ENCODE measurements around the gene SSBP4. TPM values are rescaled to one million over a fixed set of nuclear protein-coding genes. Genes with fewer than 3 reads are reported as not detected.

The SSBP4 gene
- total and polyA plus RNA-seq, 9 of the 15 experiments (the other 6 are each of a cell fraction or from before 2014, with no cell fraction given): 1.1 to 189 (median 39.0) TPM

GRCh38 chr19:18385675-18386542 is 33.3 kb upstream of the SSBP4 start, which contains the start of gene GDF15 (continued):
- TF ChIP-seq BCLAF1 (IDR thresholded peaks at IDR 0.05; ENCODE audit: borderline replicate concordance in 1 of 2, control insufficient read depth in 1 of 2, low read depth in 2 of 2, low read length in 1 of 2) (peak in 1 of 2 experiments; percentile 79; a peak in 2 of 4 replicates), JUND (IDR thresholded peaks at IDR 0.05; ENCODE audit: borderline replicate concordance, low read depth, low read length) (peak; percentile 82), JUND (tag; IDR thresholded peaks at IDR 0.05; ENCODE audit: borderline replicate concordance, low read depth, low read length) (peak; percentile 64; the same call in 1 of the 3 replicates), CHCHD3 (CRISPR knock-in tag; IDR thresholded peaks at IDR 0.05) (0 out of 2 replicates have a peak, but pooled peaks have one; percentile 61), ZNF146 (CRISPR knock-in tag; IDR thresholded peaks at IDR 0.05; ENCODE audit: unreplicated experiment) (no peak), GATAD2A (IDR thresholded peaks at IDR 0.05) (peak; percentile 56; the same call in 1 of the 2 replicates), MTA1 (IDR thresholded peaks at IDR 0.05; ENCODE audit: borderline replicate concordance) (peak; percentile 36; the same call in 1 of the 2 replicates), MEF2D (tag; conservative IDR thresholded peaks at IDR 0.05; ENCODE audit: low read depth) (0 out of 2 replicates have a peak, but pooled peaks have one; percentile 2), KLF13 (tag; IDR thresholded peaks at IDR 0.05; ENCODE audit: borderline replicate concordance, low read depth) (peak; percentile 52), U2AF1 (optimal IDR thresholded peaks at IDR 0.05; ENCODE audit: low read depth, low read length) (no peak), SREBF2 (CRISPR knock-in tag; IDR thresholded peaks at IDR 0.05) (no peak), HDGF (IDR thresholded peaks at IDR 0.05) (0 out of 2 replicates have a peak, but pooled peaks have one; percentile 33), PATZ1 (CRISPR knock-in tag; IDR thresholded peaks at IDR 0.05; ENCODE audit: borderline replicate concordance) (no peak; the same call in 1 of the 2 replicates), ADNP (tag; IDR thresholded peaks at IDR 0.05) (peak; percentile 91), MTA3 (IDR thresholded peaks at IDR 0.05; ENCODE audit: borderline replicate concordance) (peak; percentile 98), ZNF75A (CRISPR knock-in tag; IDR thresholded peaks at IDR 0.05) (no peak), POLR2A (conservative IDR thresholded peaks at IDR 0.05) (peak; percentile 99), YY1 (IDR thresholded peaks at IDR 0.05; ENCODE audit: borderline replicate concordance in 1 of 3, control insufficient read depth in 1 of 3, extremely low read depth in 1 of 3, insufficient read depth in 3 of 3, insufficient read length in 1 of 3, insufficient replicate concordance in 2 of 3, low read depth in 1 of 3, low read length in 2 of 3) (peak in 2 of 3 experiments; percentile 59 to 73), PTTG1 (tag; IDR thresholded peaks at IDR 0.05; ENCODE audit: low read depth) (0 out of 2 replicates have a peak, but pooled peaks have one; percentile 41), ZBED1 (IDR thresholded peaks at IDR 0.05) (peak; percentile 91; the same call in 1 of the 2 replicates), STAT5B (CRISPR knock-in tag; IDR thresholded peaks at IDR 0.05) (no peak), ZNF12 (CRISPR knock-in tag; IDR thresholded peaks at IDR 0.05) (no peak), XRCC5 (IDR thresholded peaks at IDR 0.05; ENCODE audit: low read depth, low read length) (peak; percentile 87)

Measured in K562 (cell line).